Measurements from ENCODE around the gene DNAH10.

The DNAH10 gene

GRCh38 chr12:123960029-123960735 is 198.1 kb downstream of the DNAH10 start:
- TF ChIP-seq CTCF (IDR thresholded peaks at IDR 0.05), result no peak
- H3K27ac ChIP-seq, result no peak overlapping the region
- H3K4me3 ChIP-seq, result no peak overlapping the region
- peak; percentile 12 for DNase-seq (ENCODE audit: low spot score)

DNA sequence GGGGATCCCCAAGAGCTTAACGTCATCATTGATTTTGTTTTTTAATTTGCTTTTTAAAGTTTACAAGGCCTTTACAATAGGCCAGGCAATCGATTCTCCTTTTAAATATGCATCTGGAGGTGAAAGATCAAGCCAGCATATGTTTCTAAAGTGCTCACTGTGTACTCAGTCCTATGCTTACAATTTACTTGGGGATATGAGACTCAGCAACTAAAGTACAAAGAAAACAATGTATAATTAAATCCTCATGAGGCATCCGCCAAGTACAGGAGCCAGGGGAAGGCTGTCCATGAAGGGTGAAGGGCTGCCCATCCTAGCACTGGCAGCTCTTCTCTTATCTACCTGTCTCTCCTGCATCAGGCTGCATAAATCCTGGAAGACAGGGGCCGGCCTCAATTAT is 198.8 kb downstream of the DNAH10 start:
- no peak for TF ChIP-seq CTCF (IDR thresholded peaks at IDR 0.05)
- no peak overlapping the region for H3K27ac ChIP-seq
- DNase-seq (ENCODE audit: low spot score), result no peak
- H3K4me3 ChIP-seq, result no peak overlapping the region

DNA sequence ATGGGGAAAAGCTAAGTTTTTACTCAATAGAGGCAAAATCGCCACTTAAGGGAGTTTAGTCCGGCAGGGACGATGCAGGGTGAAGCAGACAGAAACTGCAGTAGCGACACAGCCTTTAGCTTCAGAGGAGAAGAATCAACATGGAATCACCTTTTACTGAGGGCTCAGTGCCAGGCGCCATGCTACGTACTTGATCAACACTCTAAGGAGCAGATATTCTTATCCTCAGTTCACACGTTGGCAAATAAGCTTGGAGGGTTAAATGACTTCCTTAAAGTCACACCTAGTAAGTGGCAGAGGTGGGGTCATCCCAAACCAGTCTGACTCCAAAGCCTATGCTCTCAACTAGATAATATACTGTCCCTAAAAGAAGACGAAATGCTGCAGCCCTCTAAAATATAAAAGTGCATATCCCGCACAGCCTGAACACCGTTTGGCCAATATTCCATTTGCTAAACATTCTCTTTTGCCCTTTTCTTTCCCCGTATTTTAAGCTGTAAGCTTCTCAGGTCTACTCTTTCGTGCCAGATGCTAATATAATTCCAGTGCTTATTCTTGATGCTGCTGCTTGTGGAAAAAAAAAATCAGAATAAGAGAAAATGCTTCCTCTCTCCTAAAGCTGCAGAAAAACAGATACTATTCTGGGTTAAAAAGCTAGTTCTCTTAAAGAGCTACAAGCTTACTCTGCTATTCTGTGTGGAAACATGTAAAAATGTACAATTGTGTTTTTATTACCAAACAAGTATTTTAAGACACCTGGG is 199.7 kb downstream of the DNAH10 start:
- Histone ChIP-seq H3K4me3 (no peak overlapping the region), H3K27ac (no peak overlapping the region)
- DNase-seq (ENCODE audit: low spot score), result peak; percentile 14
- no peak for TF ChIP-seq CTCF (IDR thresholded peaks at IDR 0.05)

GRCh38 chr12:123962513-123962912 is 200.4 kb downstream of the DNAH10 start:
- DNase-seq (ENCODE audit: low spot score), result peak; percentile 1
- H3K27ac ChIP-seq, result no peak overlapping the region
- TF ChIP-seq CTCF (IDR thresholded peaks at IDR 0.05), result no peak
- H3K4me3 ChIP-seq, result no peak overlapping the region

GRCh38 chr12:123963821-123964220 is 201.7 kb downstream of the DNAH10 start:
- DNase-seq (ENCODE audit: low spot score), result no peak
- Histone ChIP-seq H3K4me3 (no peak overlapping the region), H3K27ac (no peak overlapping the region)
- TF ChIP-seq CTCF (IDR thresholded peaks at IDR 0.05), result no peak

DNA sequence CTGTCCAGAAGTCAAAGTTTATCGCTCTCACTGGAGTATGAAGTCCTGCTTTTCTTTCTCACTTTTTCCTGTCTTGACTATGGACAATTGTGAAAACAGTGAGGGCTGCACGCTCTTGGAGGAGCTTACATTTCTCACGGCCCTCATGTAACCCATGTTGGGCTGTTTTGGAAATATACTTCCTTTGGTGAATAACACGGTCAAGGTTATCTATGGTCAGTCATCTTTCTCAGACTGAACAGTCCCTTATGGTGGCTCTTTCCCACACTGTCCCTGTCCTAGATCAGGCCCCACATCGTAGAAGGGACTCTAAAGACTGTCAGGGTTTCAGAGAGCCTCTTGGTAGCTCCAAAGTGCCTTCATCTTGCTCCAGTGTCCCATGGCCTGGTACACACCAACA is 203.3 kb downstream of the DNAH10 start:
- no peak for DNase-seq (ENCODE audit: low spot score)
- Histone ChIP-seq H3K27ac (no peak overlapping the region), H3K4me3 (no peak overlapping the region)
- TF ChIP-seq CTCF (IDR thresholded peaks at IDR 0.05), result no peak

DNA sequence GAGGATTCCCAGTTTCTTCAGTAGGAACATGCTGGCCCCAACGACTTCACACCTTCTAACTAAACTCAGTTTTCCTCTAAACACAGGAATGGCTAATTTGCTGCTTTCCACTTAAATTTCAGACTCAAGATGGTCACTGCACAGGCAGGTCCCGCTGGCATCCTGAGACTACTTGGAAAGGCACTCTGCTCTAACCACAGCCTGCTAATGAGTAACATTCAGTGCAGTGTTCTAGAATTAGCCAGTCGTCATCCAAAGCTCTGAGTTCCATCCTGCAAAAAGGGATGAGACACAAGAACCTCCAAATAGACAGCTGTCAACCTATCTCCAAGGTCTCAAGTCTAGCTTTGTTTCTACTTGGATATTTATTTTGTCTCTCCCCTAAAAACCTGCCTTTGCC is 204.5 kb downstream of the DNAH10 start:
- TF ChIP-seq CTCF (IDR thresholded peaks at IDR 0.05), result no peak
- no peak for DNase-seq (ENCODE audit: low spot score)
- Histone ChIP-seq H3K27ac (no peak overlapping the region), H3K4me3 (no peak overlapping the region)
